22Rv1 (cell line): Measurements from ENCODE around the gene STARD6.

Source experiments
- CTCF ChIP-seq: fragments of 450-650 bp; IDR thresholded peaks from 2 replicates; pipeline ENCODE4 v1.5.1; 2017; ENCODE audit warnings: mild to moderate bottlenecking
- ZFX ChIP-seq: fragments of 450-650 bp; IDR thresholded peaks from 2 replicates; pipeline ENCODE4 v1.6.1; 2017; ENCODE audit warnings: antibody characterized with exemption, borderline replicate concordance

- no peak for TF ChIP-seq CTCF
- TF ChIP-seq ZFX: no peak
Observed at GRCh38 chr18:54390838-54391237, 33.2 kb upstream of the STARD6 start.
